H1 (cell line): ENCODE data around the gene GTF2A1L. TPM values are rescaled to one million over a fixed set of nuclear protein-coding genes. Genes with fewer than 3 reads are reported as not detected.
"Not testable (repeated sequence)": the region's sequence is repeated elsewhere in the genome, so short reads cannot be mapped to it uniquely, and the experiment has no call there.

ENCODE experiments used
- CTCF ChIA-PET: fragments of 300-600 bp; sonication (Branson Sonifier 250); formaldehyde crosslinking; loops from one replicate; lab custom pipeline; 2021; ENCODE audit not compliant: partially characterized antibody; lab: Charles Lee
- POLR2A ChIA-PET: fragments of 300-600 bp; sonication (Branson Sonifier 250); formaldehyde crosslinking; loops from one replicate; lab custom pipeline; 2021; ENCODE audit warnings: inconsistent platforms; ENCODE audit not compliant: partially characterized antibody; lab: Charles Lee
- DNase-seq, 2 experiments: peaks; one replicate each; pipeline versions ENCODE4 v3.0.0 to v3.0.0-alpha.2; 2010 to 2022; ENCODE audit warnings: low spot score in 2 of 2, low read depth in 1 of 2, mixed read lengths in 1 of 2
- FAIRE-seq: peaks from 2 replicates; lab custom pipeline; 2011; peaks lifted over from hg19 to GRCh38; lab: Jason Lieb, UNC
- H2AFZ ChIP-seq: 2 replicates; pipeline ENCODE4 v1.8.1; 2012; ENCODE audit warnings: low read length, inconsistent platforms
- H2AK5ac ChIP-seq: 2 replicates; pipeline ENCODE4 v1.6.1; 2013; ENCODE audit warnings: low read depth, low read length
- H2BK120ac ChIP-seq: replicated peaks from 2 replicates; pipeline ENCODE3; 2013; ENCODE audit warnings: low read depth, low read length, inconsistent platforms
- H2BK12ac ChIP-seq: 2 replicates; pipeline ENCODE4 v1.6.1; 2013; ENCODE audit warnings: low read depth, low read length
- H2BK15ac ChIP-seq: 2 replicates; pipeline ENCODE4 v1.6.1; 2013; ENCODE audit warnings: low read length
- H2BK20ac ChIP-seq: 2 replicates; pipeline ENCODE4 v1.6.1; 2013; ENCODE audit warnings: low read length
- H2BK5ac ChIP-seq: 2 replicates; pipeline ENCODE4 v1.6.1; 2013; ENCODE audit warnings: low read depth, low read length
- H3K14ac ChIP-seq: 2 replicates; pipeline ENCODE4 v1.6.1; 2013; ENCODE audit warnings: inconsistent platforms; ENCODE audit not compliant: insufficient read length
- H3K18ac ChIP-seq: 2 replicates; pipeline ENCODE4 v1.6.1; 2013; ENCODE audit warnings: low read length; ENCODE audit errors: extremely low read depth
- H3K23ac ChIP-seq: 2 replicates; pipeline ENCODE4 v1.6.1; 2013; ENCODE audit warnings: inconsistent platforms; ENCODE audit not compliant: insufficient read length
- H3K23me2 ChIP-seq: 2 replicates; pipeline ENCODE4 v1.6.1; 2013; ENCODE audit warnings: low read depth, low read length
- H3K27ac ChIP-seq: 2 replicates; pipeline ENCODE4 v1.6.1; 2011; ENCODE audit warnings: low read depth, low read length, inconsistent platforms
- H3K27me3 ChIP-seq, 4 experiments: replicated peaks in 1 of 4; 1 replicate in 1 of 4; 2 replicates in 3 of 4; pipeline versions ENCODE4 v1.6.1 to v1.8.1; 2011 to 2013; ENCODE audit warnings: low read length in 3 of 4, mild to moderate bottlenecking in 3 of 4, inconsistent platforms in 2 of 4, mixed read lengths in 2 of 4, moderate library complexity in 1 of 4; ENCODE audit not compliant: control insufficient read depth in 3 of 4, insufficient read depth in 3 of 4; ENCODE audit errors: extremely low read depth in 1 of 4
- H3K36me3 ChIP-seq, 4 experiments: 2 replicates each; pipeline versions ENCODE4 v1.6.1 to v1.8.1; 2011 to 2013; ENCODE audit warnings: mild to moderate bottlenecking in 4 of 4, low read length in 3 of 4, moderate library complexity in 2 of 4, control low read depth in 1 of 4, inconsistent platforms in 1 of 4; ENCODE audit not compliant: insufficient read depth in 4 of 4, control insufficient read depth in 2 of 4
- H3K4ac ChIP-seq: replicated peaks from 2 replicates; pipeline ENCODE3; 2013; ENCODE audit warnings: low read length, low read depth, mixed read lengths, inconsistent platforms; ENCODE audit not compliant: insufficient read length
- H3K4me1 ChIP-seq, 4 experiments: replicated peaks in 1 of 4; 1 replicate in 1 of 4; 2 replicates in 3 of 4; pipeline versions ENCODE4 v1.6.1 to v1.8.1; 2011 to 2013; ENCODE audit warnings: low read length in 3 of 4, inconsistent platforms in 2 of 4, mixed read lengths in 1 of 4; ENCODE audit not compliant: insufficient read depth in 4 of 4, control insufficient read depth in 3 of 4
- H3K4me2 ChIP-seq, 2 experiments: 2 replicates each; pipeline versions ENCODE4 v1.6.1 to v1.8.1; 2011 to 2013; ENCODE audit warnings: low read depth in 2 of 2, low read length in 2 of 2, control low read depth in 1 of 2, inconsistent platforms in 1 of 2, mild to moderate bottlenecking in 1 of 2; ENCODE audit not compliant: insufficient read depth in 1 of 2
- H3K4me3 ChIP-seq, 4 experiments: fragments of 200-600, 300-600 bp in 1 of 4; sonication (generic), shearing (Covaris generic), sonication (Bioruptor Twin) in 1 of 4; 2 replicates each; pipeline versions ENCODE4 v1.5.1 to v1.8.1; 2011 to 2016; ENCODE audit warnings: low read length in 4 of 4, low read depth in 3 of 4, control low read depth in 2 of 4, inconsistent platforms in 2 of 4, mild to moderate bottlenecking in 2 of 4, mixed read lengths in 1 of 4, moderate library complexity in 1 of 4; ENCODE audit not compliant: insufficient read depth in 2 of 4; ENCODE audit errors: extremely low read depth in 1 of 4
- H3K56ac ChIP-seq: replicated peaks from 2 replicates; pipeline ENCODE3; 2013; ENCODE audit warnings: low read depth, mild to moderate bottlenecking, mixed read lengths, low read length, inconsistent platforms; ENCODE audit not compliant: insufficient read length
- H3K79me1 ChIP-seq: 2 replicates; pipeline ENCODE4 v1.6.1; 2013; ENCODE audit warnings: low read depth, low read length, control low read depth
- H3K79me2 ChIP-seq, 2 experiments: 2 replicates each; pipeline versions ENCODE4 v1.6.1 to v1.8.1; 2012 to 2013; ENCODE audit warnings: low read length in 2 of 2, mild to moderate bottlenecking in 2 of 2, inconsistent platforms in 1 of 2; ENCODE audit not compliant: insufficient read depth in 2 of 2, control insufficient read depth in 1 of 2
- H3K9ac ChIP-seq, 4 experiments: replicated peaks in 1 of 4; 1 replicate in 1 of 4; 2 replicates in 3 of 4; pipeline versions ENCODE4 v1.6.1 to v1.8.1; 2011 to 2013; ENCODE audit warnings: low read depth in 3 of 4, low read length in 3 of 4, control low read depth in 2 of 4, mild to moderate bottlenecking in 2 of 4, moderate library complexity in 2 of 4, inconsistent platforms in 1 of 4; ENCODE audit errors: extremely low read depth in 1 of 4
- H3K9me3 ChIP-seq, 2 experiments: 2 replicates each; pipeline versions ENCODE4 v1.6.1 to v1.8.1; 2012 to 2013; ENCODE audit warnings: mild to moderate bottlenecking in 2 of 2, moderate library complexity in 2 of 2, control low read depth in 1 of 2, inconsistent platforms in 1 of 2, low read depth in 1 of 2, low read length in 1 of 2, mixed read lengths in 1 of 2; ENCODE audit not compliant: insufficient read depth in 2 of 2
- H4K20me1 ChIP-seq, 2 experiments: replicated peaks in 1 of 2; 2 replicates each; pipeline versions ENCODE3 to v1.8.1; 2011 to 2013; ENCODE audit warnings: inconsistent platforms in 2 of 2, low read length in 2 of 2, mild to moderate bottlenecking in 1 of 2; ENCODE audit not compliant: insufficient read depth in 2 of 2, control insufficient read depth in 1 of 2
- H4K5ac ChIP-seq: 2 replicates; pipeline ENCODE4 v1.6.1; 2013; ENCODE audit warnings: low read length, low read depth, mixed read lengths, inconsistent platforms; ENCODE audit not compliant: insufficient read length
- H4K8ac ChIP-seq: 2 replicates; pipeline ENCODE4 v1.8.0; 2013; ENCODE audit warnings: mild to moderate bottlenecking, moderate library complexity, low read length, inconsistent platforms; ENCODE audit not compliant: insufficient read depth; ENCODE audit errors: extremely low read depth
- H4K91ac ChIP-seq: replicated peaks from 2 replicates; pipeline ENCODE3; 2013; ENCODE audit warnings: low read length, mixed read lengths, inconsistent platforms; ENCODE audit not compliant: insufficient read length
- WGBS, 2 experiments: shearing (Covaris generic) in 1 of 2; methylation state at CpG; one replicate each; pipeline versions ENCODE4 v1.1.6 to v1.1.7; 2013 to 2015; ENCODE audit warnings: low lambda C conversion rate in 2 of 2, mixed read lengths in 2 of 2, inconsistent platforms in 1 of 2, low coverage in 1 of 2, missing lambda C conversion rate in 1 of 2; ENCODE audit not compliant: insufficient replicate concordance in 2 of 2, insufficient coverage in 1 of 2, insufficient read length in 1 of 2; ENCODE audit errors: extremely low coverage in 1 of 2, missing lambda C conversion rate in 1 of 2; 5-methylcytosine and 5-hydroxymethylcytosine counted together
- polyA plus RNA-seq, 7 experiments: library from polyadenylated mRNA; depleted of rRNA in 3 of 7; stranded (reverse) in 5 of 7; unstranded in 2 of 7; fragments of >200 nt in 5 of 7; fragments of 200-250 nt in 2 of 7; gene quantifications; 1 replicate in 5 of 7; 2 replicates in 1 of 7; 4 replicates in 1 of 7; pipeline versions ENCODE4 v1.2.1 to v1.2.3, GENCODE V29; 2011 to 2013; ENCODE audit warnings: missing spikeins in 2 of 7, mixed read lengths in 2 of 7
- total RNA-seq: library from RNA; stranded (reverse); fragmentation: NEBNext Ultra II Directional; extraction: Animal tissue kit (Norgen Biotek cat#: 25700); gene quantifications from 2 replicates; pipeline ENCODE4 v1.2.1, GENCODE V29; 2021

Gene GTF2A1L
- total and polyA plus RNA-seq, 2 of the 8 experiments (the other 6 are each of a cell fraction or from before 2014, with no cell fraction given) = 0.18 TPM; not detected in 1

- H2BK15ac ChIP-seq, H3K79me1 ChIP-seq, H2BK120ac ChIP-seq, H4K8ac ChIP-seq, H3K36me3 ChIP-seq, H3K23me2 ChIP-seq, H3K4ac ChIP-seq, H2BK5ac ChIP-seq, H2AK5ac ChIP-seq, H3K56ac ChIP-seq, FAIRE-seq, H4K5ac ChIP-seq, H3K9ac ChIP-seq, H3K23ac ChIP-seq, H3K27me3 ChIP-seq, H3K4me3 ChIP-seq, H3K14ac ChIP-seq, H2BK20ac ChIP-seq, H2AFZ ChIP-seq, H4K91ac ChIP-seq, DNase-seq, H3K79me2 ChIP-seq, H3K4me1 ChIP-seq, H3K18ac ChIP-seq, POLR2A ChIA-PET, H4K20me1 ChIP-seq, H3K4me2 ChIP-seq, H3K9me3 ChIP-seq, H2BK12ac ChIP-seq, H3K27ac ChIP-seq: not testable (repeated sequence)
- 92% methylated on average over 6 of the region's 6 CpGs; no CpG with 5 or more reads in 1 of the 2 experiments for WGBS, 2 experiments
- CTCF ChIA-PET = interaction anchor here (1.2 kb wide), 1 partner anchor 104 kb away, joined by 3 read pairs; no protein-coding TSS in a partner anchor
Measured at GRCh38 chr2:48703621-48704020, 86.0 kb downstream of the GTF2A1L start.
